IPS DF 19.7 (cell line): ENCODE data around the gene SERPINA1.
"Not testable (repeated sequence)": the region's sequence is repeated elsewhere in the genome, so short reads cannot be mapped to it uniquely, and the experiment has no call there.

ENCODE experiments used
- DNase-seq: peaks from one replicate; pipeline ENCODE4 v3.0.0-alpha.2; 2013; ENCODE audit warnings: low read depth, low spot score

The SERPINA1 gene

GRCh38 chr14:94369766-94370523, 18.5 kb downstream of the SERPINA1 start:
- not testable (repeated sequence) for DNase-seq

GRCh38 chr14:94368956-94369355, 19.4 kb downstream of the SERPINA1 start:
- no peak for DNase-seq

- no peak for DNase-seq
These were observed 20.2 kb downstream of the SERPINA1 start for GRCh38 chr14:94368243-94368590.

- no peak for DNase-seq
These were observed 20.8 kb downstream of the SERPINA1 start for GRCh38 chr14:94367347-94368242.

- DNase-seq, result no peak
These were observed 22.1 kb downstream of the SERPINA1 start, which contains the start of gene SERPINA2 for GRCh38 chr14:94366146-94366915. Gene SERPINA2 (minus strand): TSS chr14:94366698.

- DNase-seq, result no peak
These were observed 22.8 kb downstream of the SERPINA1 start for GRCh38 chr14:94365624-94366023.

- DNase-seq, result no peak
These were observed 23.4 kb downstream of the SERPINA1 start for GRCh38 chr14:94364964-94365363.

GRCh38 chr14:94364037-94364436, 24.4 kb downstream of the SERPINA1 start:
- no peak for DNase-seq

GRCh38 chr14:94363151-94363624, 25.2 kb downstream of the SERPINA1 start:
- DNase-seq, result no peak

- no peak for DNase-seq
These were observed 25.7 kb downstream of the SERPINA1 start for GRCh38 chr14:94362614-94363133.

- no peak for DNase-seq
These were observed 26.7 kb downstream of the SERPINA1 start for GRCh38 chr14:94361682-94362081.

- DNase-seq, result no peak
These were observed 27.3 kb downstream of the SERPINA1 start for GRCh38 chr14:94360945-94361565.

GRCh38 chr14:94357166-94357565, 31.2 kb downstream of the SERPINA1 start:
- DNase-seq, result no peak

GRCh38 chr14:94356379-94357056, 31.9 kb downstream of the SERPINA1 start:
- no peak for DNase-seq

- peak; percentile 30 for DNase-seq
These were observed 33.1 kb downstream of the SERPINA1 start for GRCh38 chr14:94355191-94355794.

- DNase-seq, result no peak
These were observed 33.7 kb downstream of the SERPINA1 start for GRCh38 chr14:94354638-94355185.

GRCh38 chr14:94354190-94354589, 34.2 kb downstream of the SERPINA1 start:
- DNase-seq, result not testable (repeated sequence)

GRCh38 chr14:94349276-94349675, 39.1 kb downstream of the SERPINA1 start:
- no peak for DNase-seq

GRCh38 chr14:94348836-94349235, 39.6 kb downstream of the SERPINA1 start:
- DNase-seq, result no peak

- no peak for DNase-seq
These were observed 41.6 kb downstream of the SERPINA1 start for GRCh38 chr14:94346841-94347240.
